Progenitor cell of endocrine pancreas (in vitro differentiated cells): ENCODE measurements around the gene ABCB1. TPM values are rescaled to one million over a fixed set of nuclear protein-coding genes. Genes with fewer than 3 reads are reported as not detected.

Source experiments
- DNase-seq: peaks from one replicate; pipeline ENCODE4 v3.0.0; 2021; ENCODE audit warnings: low spot score; ENCODE audit not compliant: unreplicated experiment
- H3K27ac Mint-ChIP-seq: 2 replicates; pipeline ENCODE4 v1.8.0; 2021; ENCODE audit warnings: mild to moderate bottlenecking, moderate library complexity, mixed read lengths
- H3K27me3 Mint-ChIP-seq: 2 replicates; pipeline ENCODE4 v1.8.0; 2021; ENCODE audit warnings: mixed read lengths
- H3K36me3 Mint-ChIP-seq: 2 replicates; pipeline ENCODE4 v1.8.0; 2022; ENCODE audit warnings: mixed read lengths; ENCODE audit not compliant: insufficient read depth
- H3K4me1 Mint-ChIP-seq: 2 replicates; pipeline ENCODE4 v1.8.0; 2021; ENCODE audit warnings: low read depth, mixed read lengths
- H3K4me3 Mint-ChIP-seq: 2 replicates; pipeline ENCODE4 v1.8.0; 2021; ENCODE audit warnings: low read depth, mild to moderate bottlenecking, moderate library complexity, mixed read lengths
- H3K9me3 Mint-ChIP-seq: 2 replicates; pipeline ENCODE4 v1.8.0; 2021; ENCODE audit warnings: low read depth, mixed read lengths
- total RNA-seq: library from RNA; stranded (reverse); gene quantifications from 2 replicates; pipeline ENCODE4 v1.2.1, GENCODE V29; 2021
- TF ChIP-seq, protein P1 (sequence below): fragments of 200-600 bp; sonication (generic); IDR thresholded peaks from one replicate; pipeline ENCODE4 v1.5.0; 2021; ENCODE audit warnings: antibody characterized with exemption, mild to moderate bottlenecking; ENCODE audit not compliant: unreplicated experiment

Gene ABCB1
- total RNA-seq, 1 donor from 2014 or later, result 0.48 TPM

DNA sequence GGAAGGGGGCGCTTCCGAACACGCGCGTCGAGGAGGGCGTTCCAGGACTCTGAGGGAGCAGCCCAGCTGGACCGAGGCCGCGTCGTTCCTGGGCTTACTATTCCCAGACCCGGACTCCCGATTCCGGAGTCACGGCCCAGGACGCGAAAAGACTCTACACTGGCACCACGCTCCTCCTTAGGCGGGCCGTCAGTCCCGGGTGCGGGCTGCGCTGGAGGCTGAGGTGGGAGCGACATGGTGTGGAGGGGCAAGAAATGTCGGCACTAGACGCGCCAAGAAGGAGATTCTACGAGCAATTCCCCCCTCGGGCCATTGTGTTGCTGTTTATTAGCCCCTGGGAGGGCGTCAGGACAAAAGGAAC, 26.9 kb upstream of the ABCB1 start:
- H3K27me3 Mint-ChIP-seq, result peaks cover 47% of the 10 kb centered on the region
- H3K27ac Mint-ChIP-seq, result no peak overlapping the region
- H3K4me3 Mint-ChIP-seq, result peak overlapping the region; percentile 73
- H3K9me3 Mint-ChIP-seq, result no peaks in the 10 kb centered on the region
- H3K36me3 Mint-ChIP-seq, result no peaks in the 10 kb centered on the region
- H3K4me1 Mint-ChIP-seq, result peaks cover 7% of the 10 kb centered on the region
- DNase-seq, result peak; percentile 12
- TF ChIP-seq, protein P1, sequence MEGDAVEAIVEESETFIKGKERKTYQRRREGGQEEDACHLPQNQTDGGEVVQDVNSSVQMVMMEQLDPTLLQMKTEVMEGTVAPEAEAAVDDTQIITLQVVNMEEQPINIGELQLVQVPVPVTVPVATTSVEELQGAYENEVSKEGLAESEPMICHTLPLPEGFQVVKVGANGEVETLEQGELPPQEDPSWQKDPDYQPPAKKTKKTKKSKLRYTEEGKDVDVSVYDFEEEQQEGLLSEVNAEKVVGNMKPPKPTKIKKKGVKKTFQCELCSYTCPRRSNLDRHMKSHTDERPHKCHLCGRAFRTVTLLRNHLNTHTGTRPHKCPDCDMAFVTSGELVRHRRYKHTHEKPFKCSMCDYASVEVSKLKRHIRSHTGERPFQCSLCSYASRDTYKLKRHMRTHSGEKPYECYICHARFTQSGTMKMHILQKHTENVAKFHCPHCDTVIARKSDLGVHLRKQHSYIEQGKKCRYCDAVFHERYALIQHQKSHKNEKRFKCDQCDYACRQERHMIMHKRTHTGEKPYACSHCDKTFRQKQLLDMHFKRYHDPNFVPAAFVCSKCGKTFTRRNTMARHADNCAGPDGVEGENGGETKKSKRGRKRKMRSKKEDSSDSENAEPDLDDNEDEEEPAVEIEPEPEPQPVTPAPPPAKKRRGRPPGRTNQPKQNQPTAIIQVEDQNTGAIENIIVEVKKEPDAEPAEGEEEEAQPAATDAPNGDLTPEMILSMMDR, result no peak

DNA sequence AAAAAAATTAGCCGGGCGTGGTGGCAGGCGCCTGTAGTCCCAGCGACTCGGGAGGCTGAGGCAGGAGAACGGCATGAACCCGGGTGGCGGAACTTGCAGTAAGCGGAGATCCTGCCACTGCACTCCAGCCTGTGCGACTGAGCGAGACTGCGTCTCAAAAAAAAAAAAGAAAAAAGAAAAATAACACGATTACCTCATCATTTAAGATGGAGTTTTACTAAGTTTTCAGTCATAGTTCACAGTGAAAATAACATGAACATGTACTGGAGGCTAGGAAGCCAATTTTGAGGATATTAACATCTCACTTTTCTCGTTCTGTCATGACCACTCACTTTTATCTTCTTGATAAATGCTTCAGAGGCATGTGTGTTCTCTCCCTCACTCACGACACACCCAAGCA, 24.4 kb upstream of the ABCB1 start:
- DNase-seq, result no peak
- TF ChIP-seq, protein P1, result no peak
- H3K4me3 Mint-ChIP-seq, result no peak overlapping the region
- H3K27me3 Mint-ChIP-seq, result peaks cover 33% of the 10 kb centered on the region
- no peaks in the 10 kb centered on the region for H3K36me3 Mint-ChIP-seq
- no peaks in the 10 kb centered on the region for H3K9me3 Mint-ChIP-seq
- H3K4me1 Mint-ChIP-seq, result peaks cover 7% of the 10 kb centered on the region
- no peak overlapping the region for H3K27ac Mint-ChIP-seq

DNA sequence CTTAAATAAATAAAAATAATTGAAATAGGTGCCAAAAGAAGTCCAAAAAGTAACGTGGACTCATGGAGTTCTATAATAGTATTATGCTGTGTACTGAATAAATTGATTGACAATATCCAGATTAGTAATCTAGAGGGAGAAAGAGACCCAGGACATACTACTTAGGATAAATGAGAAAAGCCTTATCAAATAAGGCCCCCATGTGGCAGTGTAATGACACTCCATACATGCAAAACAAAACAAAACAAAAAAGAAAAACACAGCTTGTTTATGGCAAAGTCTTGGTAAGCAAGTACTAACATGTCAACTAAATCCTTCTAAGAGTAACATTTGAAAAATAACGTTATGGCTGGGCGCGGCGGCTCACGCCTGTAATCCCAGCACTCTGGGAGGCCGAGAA, 23.9 kb upstream of the ABCB1 start:
- Mint-ChIP-seq H3K36me3 (no peaks in the 10 kb centered on the region), H3K27me3 (peaks cover 29% of the 10 kb centered on the region), H3K4me3 (no peak overlapping the region), H3K27ac (no peak overlapping the region), H3K9me3 (no peaks in the 10 kb centered on the region), H3K4me1 (peaks cover 7% of the 10 kb centered on the region)
- DNase-seq, result no peak
- TF ChIP-seq, protein P1, result no peak

DNA sequence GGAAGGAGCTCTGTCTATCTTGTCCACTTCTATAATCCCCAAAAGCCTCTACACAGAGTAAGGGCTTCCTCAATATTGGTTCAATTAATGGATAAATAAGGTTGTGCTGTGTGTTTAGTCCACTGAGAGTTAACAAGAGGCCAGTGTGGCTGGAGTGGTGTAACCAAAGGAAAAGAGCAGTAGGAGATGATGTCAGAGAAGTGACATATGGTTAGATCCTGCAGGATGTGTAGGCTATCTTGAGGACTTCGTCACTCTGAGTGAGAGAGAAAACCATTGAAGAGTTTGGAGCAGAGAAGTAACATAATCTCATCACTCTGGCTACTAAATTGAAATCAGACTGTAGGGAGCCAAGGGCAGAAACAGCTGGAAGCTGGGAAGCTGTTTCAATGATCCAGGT, 14.5 kb upstream of the ABCB1 start:
- H3K4me1 Mint-ChIP-seq, result peaks cover 1% of the 10 kb centered on the region
- H3K27me3 Mint-ChIP-seq, result peaks cover 8% of the 10 kb centered on the region
- H3K27ac Mint-ChIP-seq, result no peak overlapping the region
- no peaks in the 10 kb centered on the region for H3K36me3 Mint-ChIP-seq
- no peak for DNase-seq
- no peak overlapping the region for H3K4me3 Mint-ChIP-seq
- H3K9me3 Mint-ChIP-seq, result no peaks in the 10 kb centered on the region
- TF ChIP-seq, protein P1, result no peak

DNA sequence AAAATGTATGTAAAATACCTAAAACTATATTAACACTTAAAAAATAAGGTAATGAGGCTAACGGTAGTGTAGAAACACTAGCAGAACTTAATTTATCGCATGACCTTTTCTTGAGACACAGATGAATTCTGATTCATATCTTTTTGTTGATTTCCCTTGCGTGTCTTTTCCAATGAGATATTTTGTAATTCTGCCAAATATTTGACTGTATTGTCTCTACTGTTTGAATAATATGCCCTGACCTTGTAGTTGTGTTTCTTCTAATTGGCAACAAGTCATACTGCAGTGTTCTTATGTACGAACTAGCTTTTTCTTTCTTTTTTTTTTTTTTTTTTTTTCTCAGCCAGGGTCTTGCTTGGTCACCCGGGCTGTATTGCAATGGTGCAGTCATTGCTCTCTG, 9.2 kb upstream of the ABCB1 start:
- H3K4me1 Mint-ChIP-seq, result peaks cover 1% of the 10 kb centered on the region
- no peaks in the 10 kb centered on the region for H3K9me3 Mint-ChIP-seq
- TF ChIP-seq, protein P1, result no peak
- no peak for DNase-seq
- no peak overlapping the region for H3K4me3 Mint-ChIP-seq
- no peaks in the 10 kb centered on the region for H3K36me3 Mint-ChIP-seq
- H3K27me3 Mint-ChIP-seq, result peaks cover 9% of the 10 kb centered on the region
- H3K27ac Mint-ChIP-seq, result no peak overlapping the region

DNA sequence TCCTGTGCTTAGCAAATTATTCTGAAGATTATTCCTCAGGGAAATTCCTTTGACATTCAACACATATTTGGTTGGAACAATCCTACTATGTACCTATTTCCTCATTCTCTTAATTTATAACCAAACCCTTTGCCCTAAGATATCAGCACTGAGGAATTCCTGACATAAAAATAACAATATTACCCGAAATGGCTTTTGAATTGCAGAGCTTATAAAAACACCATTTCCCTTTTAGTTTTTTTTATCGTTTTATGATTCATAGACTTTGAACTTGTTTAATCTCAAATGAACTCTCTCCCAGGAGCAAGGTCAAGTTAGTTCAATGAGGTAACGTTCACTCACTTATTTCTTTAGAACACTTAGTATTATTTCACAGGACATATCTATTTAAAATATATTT, 7.7 kb upstream of the ABCB1 start:
- no peaks in the 10 kb centered on the region for H3K9me3 Mint-ChIP-seq
- H3K27me3 Mint-ChIP-seq, result peaks cover 19% of the 10 kb centered on the region
- TF ChIP-seq, protein P1, result no peak
- no peak overlapping the region for H3K4me3 Mint-ChIP-seq
- no peak for DNase-seq
- H3K36me3 Mint-ChIP-seq, result no peaks in the 10 kb centered on the region
- H3K4me1 Mint-ChIP-seq, result peaks cover 1% of the 10 kb centered on the region
- H3K27ac Mint-ChIP-seq, result no peak overlapping the region
